CD4-positive, alpha-beta T cell treated with Interleukin-10 for 1 hour (primary cell): ENCODE measurements around the gene TRIO.

ENCODE experiments used
- DNase-seq: peaks from one replicate; pipeline ENCODE4 v3.0.0-alpha.2; 2020

Gene TRIO

GRCh38 chr5:14252793-14253192 is 109.7 kb downstream of the TRIO start:
- DNase-seq: no peak

GRCh38 chr5:14254686-14255085 is 111.5 kb downstream of the TRIO start:
- no peak for DNase-seq

- no peak for DNase-seq
Observed at GRCh38 chr5:14256026-14256690, 113.0 kb downstream of the TRIO start.

- DNase-seq: no peak
Observed at GRCh38 chr5:14256756-14257393, 113.7 kb downstream of the TRIO start.

GRCh38 chr5:14257995-14258403 is 114.9 kb downstream of the TRIO start:
- no peak for DNase-seq

- no peak for DNase-seq
Observed at GRCh38 chr5:14258840-14259239, 115.7 kb downstream of the TRIO start.

- DNase-seq: no peak
Observed at GRCh38 chr5:14260637-14261036, 117.5 kb downstream of the TRIO start.

GRCh38 chr5:14261235-14261634 is 118.1 kb downstream of the TRIO start:
- DNase-seq: no peak

- DNase-seq: no peak
Observed at GRCh38 chr5:14261856-14262611, 118.9 kb downstream of the TRIO start.

GRCh38 chr5:14263113-14263512 is 120.0 kb downstream of the TRIO start:
- no peak for DNase-seq

GRCh38 chr5:14263699-14264098 is 120.6 kb downstream of the TRIO start:
- no peak for DNase-seq

- peak; percentile 59 for DNase-seq
Observed at GRCh38 chr5:14264605-14265316, 121.6 kb downstream of the TRIO start.

GRCh38 chr5:14265570-14265969 is 122.4 kb downstream of the TRIO start:
- DNase-seq: no peak

- no peak for DNase-seq
Observed at GRCh38 chr5:14266171-14266570, 123.0 kb downstream of the TRIO start.

GRCh38 chr5:14266686-14267085 is 123.5 kb downstream of the TRIO start:
- DNase-seq: no peak

GRCh38 chr5:14267166-14267838 is 124.2 kb downstream of the TRIO start:
- DNase-seq: no peak

- no peak for DNase-seq
Observed at GRCh38 chr5:14267991-14268708, 125.0 kb downstream of the TRIO start.

GRCh38 chr5:14268738-14269137 is 125.6 kb downstream of the TRIO start:
- DNase-seq: no peak

GRCh38 chr5:14269395-14269794 is 126.3 kb downstream of the TRIO start:
- no peak for DNase-seq

- DNase-seq: peak; percentile 7
Observed at GRCh38 chr5:14270209-14270702, 127.1 kb downstream of the TRIO start.

GRCh38 chr5:14272548-14273205 is 129.5 kb downstream of the TRIO start:
- DNase-seq: no peak
